NT2/D1 (cell line): ENCODE measurements around the gene IL10RB.
"Not testable (repeated sequence)": the region's sequence is repeated elsewhere in the genome, so short reads cannot be mapped to it uniquely, and the experiment has no call there.

Experiments
- DNase-seq: peaks from one replicate; pipeline ENCODE4 v3.0.0-alpha.2; 2011; ENCODE audit warnings: low read depth, low spot score
- H3K27me3 ChIP-seq: 2 replicates; pipeline ENCODE4 v1.6.0; 2011; ENCODE audit warnings: mild to moderate bottlenecking; ENCODE audit not compliant: insufficient read length, insufficient read depth
- H3K36me3 ChIP-seq: 2 replicates; pipeline ENCODE4 v1.6.1; 2011; ENCODE audit warnings: mild to moderate bottlenecking, low read length, mixed read lengths; ENCODE audit not compliant: insufficient read depth, insufficient read length
- H3K4me1 ChIP-seq: 2 replicates; pipeline ENCODE4 v1.5.1; 2011; ENCODE audit not compliant: insufficient read depth, insufficient read length
- H3K4me3 ChIP-seq: 2 replicates; pipeline ENCODE4 v1.5.1; 2011; ENCODE audit warnings: low read depth; ENCODE audit not compliant: insufficient read length
- H3K9ac ChIP-seq: 2 replicates; pipeline ENCODE4 v1.6.0; 2011; ENCODE audit warnings: low read depth; ENCODE audit not compliant: insufficient read length
- H3K9me3 ChIP-seq: 2 replicates; pipeline ENCODE4 v1.5.1; 2011; ENCODE audit warnings: mild to moderate bottlenecking, low read length; ENCODE audit not compliant: insufficient read depth
- SUZ12 ChIP-seq: IDR thresholded peaks from 2 replicates; pipeline ENCODE4 v1.6.1; 2011; ENCODE audit not compliant: insufficient read length, insufficient read depth; ENCODE audit errors: extremely low read depth
- YY1 ChIP-seq: IDR thresholded peaks from 2 replicates; pipeline ENCODE4 v1.6.1; 2011; ENCODE audit not compliant: insufficient read length, insufficient read depth
- ZNF274 ChIP-seq: IDR thresholded peaks from 2 replicates; pipeline ENCODE4 v1.6.1; 2011; ENCODE audit warnings: mild to moderate bottlenecking, low read depth, low read length

IL10RB gene

DNA sequence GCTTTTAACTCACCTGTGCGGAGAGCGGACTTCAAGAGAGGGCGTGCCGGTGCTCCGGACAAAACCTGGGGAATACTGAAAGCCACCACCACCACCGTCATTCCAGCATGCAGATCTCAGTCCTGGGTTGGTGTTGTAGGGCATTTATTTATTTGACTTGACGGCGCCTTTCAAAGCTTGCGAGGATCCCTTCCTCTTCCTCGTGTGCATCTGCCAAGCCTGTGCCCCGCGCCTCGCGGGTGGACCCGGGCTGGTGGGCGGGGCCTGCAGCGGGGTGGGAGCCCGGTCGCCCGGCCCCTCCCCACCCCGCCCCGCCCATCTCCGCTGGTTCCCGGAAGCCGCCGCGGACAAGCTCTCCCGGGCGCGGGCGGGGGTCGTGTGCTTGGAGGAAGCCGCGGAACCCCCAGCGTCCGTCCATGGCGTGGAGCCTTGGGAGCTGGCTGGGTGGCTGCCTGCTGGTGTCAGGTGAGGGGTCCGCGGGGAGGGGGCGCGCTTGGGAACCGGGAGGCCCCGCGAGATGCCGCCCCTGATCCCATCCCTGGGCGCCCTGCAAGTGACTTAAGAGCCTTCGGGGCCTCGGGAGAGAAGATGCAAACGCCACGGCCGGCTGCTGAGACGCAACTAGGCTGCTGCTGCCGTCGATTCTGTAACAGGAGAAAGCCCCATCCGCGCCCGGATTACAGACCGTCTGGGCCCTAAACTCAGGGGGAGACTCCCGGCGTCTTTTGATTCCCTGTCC, at the start of gene IL10RB:
Gene IL10RB, plus strand, starts transcription at position 318 of the 739 bp plus-strand sequence. Its CDS starts 99 bp downstream, at position 417.
- Histone ChIP-seq H3K36me3 (peaks cover 31% of the 10 kb centered on the region), H3K4me1 (peaks cover 14% of the 10 kb centered on the region)
- TF ChIP-seq SUZ12 (no peak), ZNF274 (no peak), YY1 (no peak)

DNA sequence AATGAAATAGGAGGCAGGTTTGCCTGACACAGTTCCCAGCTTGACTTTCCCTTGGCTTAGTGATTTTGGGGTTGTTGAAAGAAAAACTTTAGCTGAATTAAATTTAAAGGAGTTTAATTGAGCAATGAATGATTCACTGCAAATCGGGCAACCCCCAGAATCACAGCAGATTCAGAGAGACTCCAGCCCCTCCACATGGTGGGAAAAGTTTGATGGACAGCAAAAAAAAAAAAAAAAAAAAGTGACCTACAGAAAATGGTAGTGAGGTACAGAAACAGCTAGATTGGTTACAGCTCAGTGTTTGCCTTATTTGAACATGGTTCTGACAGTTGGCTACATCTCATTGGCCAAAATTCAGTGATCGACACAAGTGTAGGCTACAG, 49.0 kb upstream of the IL10RB start:
- Histone ChIP-seq H3K9ac (no peak overlapping the region), H3K4me3 (no peak overlapping the region), H3K9me3 (peaks cover 4% of the 10 kb centered on the region), H3K4me1 (no peaks in the 10 kb centered on the region), H3K27me3 (no peaks in the 10 kb centered on the region), H3K36me3 (no peaks in the 10 kb centered on the region)
- TF ChIP-seq YY1: no peak
- DNase-seq: no peak

More for the DNA sequence above, at the start of gene IL10RB:
- Histone ChIP-seq H3K4me3 (peak within 1 kb of the TSS; percentile 49), H3K9ac (peak within 1 kb of the TSS; percentile 81), H3K9me3 (no peaks in the 10 kb centered on the region), H3K27me3 (no peaks in the 10 kb centered on the region)
- peak; percentile 62 for DNase-seq

- no peak overlapping the region for H3K4me3 ChIP-seq
- no peak overlapping the region for H3K9ac ChIP-seq
- H3K36me3 ChIP-seq: no peaks in the 10 kb centered on the region
- no peaks in the 10 kb centered on the region for H3K27me3 ChIP-seq
- no peaks in the 10 kb centered on the region; the same call in none of the 2 replicates for H3K9me3 ChIP-seq
- no peak for DNase-seq
- no peak for TF ChIP-seq SUZ12
- no peak for TF ChIP-seq YY1
- no peak for TF ChIP-seq ZNF274
- no peaks in the 10 kb centered on the region for H3K4me1 ChIP-seq
Measured at GRCh38 chr21:33219300-33219699, 46.9 kb upstream of the IL10RB start.

DNA sequence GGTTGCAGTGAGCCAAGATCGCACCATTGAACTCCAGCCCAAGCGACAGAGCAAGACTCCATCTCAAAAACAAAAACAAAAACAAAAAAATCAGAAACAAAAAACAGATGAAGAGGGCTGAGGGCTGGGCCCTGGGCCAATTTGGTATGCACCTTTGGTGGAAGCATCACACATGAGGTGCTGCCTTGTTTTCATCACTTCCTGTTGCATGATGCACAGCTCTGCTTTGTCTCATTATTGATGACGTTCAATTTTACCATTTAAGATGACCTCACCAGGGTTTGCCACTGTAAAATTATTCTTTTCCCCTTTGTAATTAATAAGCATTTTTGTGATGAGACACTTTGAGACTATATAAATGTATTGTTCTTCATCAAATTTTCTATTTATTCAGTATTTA, 46.2 kb upstream of the IL10RB start:
- no peaks in the 10 kb centered on the region for H3K4me1 ChIP-seq
- no peak for DNase-seq

DNA sequence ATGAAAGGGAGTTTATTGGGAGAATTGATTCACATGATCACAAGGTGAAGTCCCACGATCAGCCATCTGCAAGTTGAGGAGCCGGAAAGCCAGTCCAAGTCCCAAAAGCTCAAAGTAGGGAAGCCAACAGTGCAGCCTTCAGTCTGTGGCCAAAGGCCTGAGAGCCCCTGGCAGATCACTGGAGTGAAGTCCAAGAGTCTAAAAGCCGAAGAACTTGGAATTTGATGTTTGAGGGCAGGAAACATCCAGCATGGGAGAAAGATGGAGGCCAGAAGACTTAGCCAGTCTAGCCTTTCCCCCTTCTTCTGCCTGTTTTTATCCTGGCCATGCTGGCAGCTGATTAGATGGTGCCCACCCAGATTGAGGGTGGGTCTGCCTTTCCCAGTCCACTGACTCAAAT, 40.8 kb upstream of the IL10RB start:
- H3K9me3 ChIP-seq, H3K36me3 ChIP-seq, H3K4me1 ChIP-seq, H3K4me3 ChIP-seq, DNase-seq, H3K27me3 ChIP-seq, H3K9ac ChIP-seq: not testable (repeated sequence)

More for the DNA sequence above, 46.2 kb upstream of the IL10RB start:
- H3K27me3 ChIP-seq: no peaks in the 10 kb centered on the region
- no peaks in the 10 kb centered on the region; the same call in none of the 2 replicates for H3K9me3 ChIP-seq
- no peak for TF ChIP-seq YY1
- no peak for TF ChIP-seq ZNF274
- no peak for TF ChIP-seq SUZ12
- no peak overlapping the region for H3K9ac ChIP-seq
- H3K4me3 ChIP-seq: no peak overlapping the region
- no peaks in the 10 kb centered on the region for H3K36me3 ChIP-seq

DNA sequence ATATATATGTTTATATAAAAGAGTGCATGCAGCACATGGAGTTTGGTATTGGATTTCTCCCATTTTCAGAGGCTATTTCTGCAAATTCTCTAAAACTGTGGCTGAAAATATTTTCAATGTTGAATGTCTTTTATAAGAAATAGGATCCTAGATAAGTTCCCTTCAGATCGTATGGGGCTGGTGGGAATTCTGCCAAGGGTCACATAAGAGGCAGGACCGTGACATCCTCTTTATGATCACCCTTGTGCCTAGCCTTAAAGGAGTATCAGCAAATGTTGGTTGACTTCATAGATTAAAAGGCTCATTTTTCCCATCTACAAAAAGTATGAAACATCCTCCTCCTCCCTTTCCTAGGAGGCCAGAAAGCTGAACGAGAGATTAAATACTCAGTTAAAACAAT, 37.7 kb upstream of the IL10RB start:
- no peaks in the 10 kb centered on the region for H3K36me3 ChIP-seq
- no peaks in the 10 kb centered on the region for H3K9me3 ChIP-seq
- H3K4me1 ChIP-seq: no peaks in the 10 kb centered on the region
- no peak overlapping the region for H3K9ac ChIP-seq
- no peak for DNase-seq
- TF ChIP-seq SUZ12: no peak
- no peak for TF ChIP-seq YY1
- no peak for TF ChIP-seq ZNF274
- H3K4me3 ChIP-seq: no peak overlapping the region
- no peaks in the 10 kb centered on the region for H3K27me3 ChIP-seq

- Histone ChIP-seq H3K9ac (no peak overlapping the region), H3K36me3 (no peaks in the 10 kb centered on the region), H3K4me3 (peak overlapping the region; percentile 19), H3K9me3 (no peaks in the 10 kb centered on the region), H3K27me3 (no peaks in the 10 kb centered on the region), H3K4me1 (no peaks in the 10 kb centered on the region)
- TF ChIP-seq ZNF274: no peak
- TF ChIP-seq SUZ12: no peak
- no peak for TF ChIP-seq YY1
- no peak for DNase-seq
Measured at GRCh38 chr21:33229099-33229783, 36.9 kb upstream of the IL10RB start.
